ENCODE results near the gene CALML6. TPM values are rescaled to one million over a fixed set of nuclear protein-coding genes. Genes with fewer than 3 reads are reported as not detected.

The CALML6 gene
- total RNA-seq, 1 donor from 2014 or later: not detected

DNA sequence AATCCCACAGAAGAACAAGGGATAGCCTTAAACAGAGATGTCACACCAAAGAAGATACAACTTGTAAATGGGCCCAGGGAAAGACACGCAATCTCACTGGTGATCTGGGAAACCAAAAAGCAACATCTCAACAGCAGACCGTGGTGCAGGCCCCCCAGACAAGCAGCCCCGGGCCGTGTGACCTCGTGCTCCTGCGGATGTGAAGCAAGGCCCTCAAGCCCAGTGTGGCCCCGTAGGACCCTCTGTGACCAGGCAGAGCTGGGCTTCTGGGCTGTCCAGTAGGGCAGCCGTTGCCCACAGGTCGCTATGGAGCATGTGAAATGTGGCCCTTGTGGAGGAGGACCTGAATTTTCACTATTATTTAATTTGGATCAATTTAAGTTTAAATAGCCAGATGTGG is 39.0 kb downstream of the CALML6 start:
- Histone ChIP-seq H3K27ac (no peak overlapping the region), H3K27me3 (no peaks in the 10 kb centered on the region), H3K4me1 (no peaks in the 10 kb centered on the region), H3K9me3 (no peaks in the 10 kb centered on the region), H3K4me3 (no peak overlapping the region), H3K36me3 (no peaks in the 10 kb centered on the region)
- intact Hi-C loops (cut with DNase I): no loop called here
- no peak for TF ChIP-seq CTCF (IDR thresholded peaks at IDR 0.05)
- DNase-seq (ENCODE audit: low spot score in 2 of 2): no peak

DNA sequence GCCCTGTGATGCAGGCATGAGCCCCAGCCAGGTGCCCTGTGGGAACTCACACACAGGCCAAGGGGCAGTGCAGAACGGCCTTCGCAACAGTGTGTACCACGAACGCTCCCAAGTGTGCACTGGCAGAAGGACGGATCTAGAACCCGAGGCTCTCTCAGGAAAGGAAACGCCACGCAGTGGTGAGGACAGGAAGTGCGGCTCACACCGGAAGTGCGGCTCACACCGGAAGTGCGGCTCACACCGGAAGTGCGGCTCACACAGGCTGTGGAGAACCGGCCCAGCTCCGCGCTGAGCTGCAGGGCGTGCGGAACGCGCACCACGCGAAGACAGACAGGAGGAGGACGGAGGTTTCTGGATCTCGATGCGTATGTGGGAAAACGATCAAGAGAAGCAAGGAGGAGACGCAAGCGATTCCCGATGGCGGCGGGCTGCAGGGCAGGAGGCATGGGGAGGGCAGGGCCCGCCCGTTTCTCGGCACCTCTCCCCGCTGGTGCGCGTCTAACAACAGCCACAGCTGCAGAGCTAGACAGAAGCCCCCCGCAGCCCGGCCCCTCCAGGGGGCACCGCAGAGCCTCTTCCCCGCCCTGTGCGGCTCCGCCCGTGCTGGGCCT is 39.9 kb downstream of the CALML6 start:
- Histone ChIP-seq H3K27me3 (no peaks in the 10 kb centered on the region), H3K36me3 (no peaks in the 10 kb centered on the region), H3K4me1 (no peaks in the 10 kb centered on the region), H3K27ac (no peak overlapping the region), H3K9me3 (no peaks in the 10 kb centered on the region), H3K4me3 (no peak overlapping the region)
- no peak for TF ChIP-seq CTCF (IDR thresholded peaks at IDR 0.05)
- intact Hi-C loops (cut with DNase I): no loop called here
- no peak for DNase-seq (ENCODE audit: low spot score in 2 of 2)

DNA sequence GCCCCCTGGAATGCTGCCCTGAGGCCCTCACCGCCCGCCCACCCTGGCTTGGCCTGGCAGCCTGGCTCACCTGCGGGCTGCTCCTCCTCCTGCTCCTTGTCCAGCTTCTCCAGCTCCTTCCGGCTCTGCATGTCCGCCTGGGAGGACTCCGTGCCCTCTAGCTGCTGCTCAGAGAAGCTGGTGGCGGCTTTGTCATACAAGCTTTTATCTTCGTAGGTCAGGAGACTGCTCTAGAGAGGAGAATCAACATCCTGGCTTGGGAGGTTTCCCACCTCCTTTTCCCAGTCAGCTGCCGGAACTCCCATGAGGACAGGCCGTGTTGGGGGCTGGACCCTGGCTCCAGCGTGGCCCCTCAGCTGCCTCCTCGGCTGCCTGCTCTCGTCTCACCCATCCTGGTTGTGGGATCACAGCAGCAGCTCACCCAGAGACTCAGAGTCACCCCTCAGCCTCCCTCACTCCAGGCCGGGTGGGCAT is 40.6 kb downstream of the CALML6 start:
- DNase-seq (ENCODE audit: low spot score in 2 of 2): no peak
- no peaks in the 10 kb centered on the region for H3K36me3 ChIP-seq
- H3K9me3 ChIP-seq: no peaks in the 10 kb centered on the region
- intact Hi-C loops (cut with DNase I): no loop called here
- no peak overlapping the region for H3K27ac ChIP-seq
- no peak for TF ChIP-seq CTCF (IDR thresholded peaks at IDR 0.05)
- H3K27me3 ChIP-seq: no peaks in the 10 kb centered on the region
- H3K4me3 ChIP-seq: no peak overlapping the region
- H3K4me1 ChIP-seq: no peaks in the 10 kb centered on the region

DNA sequence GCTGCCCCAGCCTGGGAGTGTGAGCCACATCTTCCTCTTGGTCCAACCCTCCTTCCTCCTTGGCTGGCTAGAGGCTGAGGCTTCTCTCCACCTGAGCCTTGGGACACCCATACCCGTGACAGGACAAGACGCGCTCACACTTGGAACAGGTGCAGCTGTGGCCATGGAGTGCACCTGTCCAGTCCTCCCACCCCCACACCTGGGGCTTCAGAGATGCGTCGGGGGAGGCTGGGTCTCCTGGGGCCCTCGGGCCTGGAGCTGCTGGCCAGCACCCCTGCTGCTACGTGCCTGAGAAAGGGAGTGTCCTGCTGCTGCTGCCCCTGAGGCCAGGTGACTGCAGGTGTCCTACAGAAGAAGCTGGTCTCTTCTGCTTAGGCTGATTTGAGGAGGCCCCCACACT is 41.0 kb downstream of the CALML6 start:
- no peak overlapping the region for H3K27ac ChIP-seq

DNA sequence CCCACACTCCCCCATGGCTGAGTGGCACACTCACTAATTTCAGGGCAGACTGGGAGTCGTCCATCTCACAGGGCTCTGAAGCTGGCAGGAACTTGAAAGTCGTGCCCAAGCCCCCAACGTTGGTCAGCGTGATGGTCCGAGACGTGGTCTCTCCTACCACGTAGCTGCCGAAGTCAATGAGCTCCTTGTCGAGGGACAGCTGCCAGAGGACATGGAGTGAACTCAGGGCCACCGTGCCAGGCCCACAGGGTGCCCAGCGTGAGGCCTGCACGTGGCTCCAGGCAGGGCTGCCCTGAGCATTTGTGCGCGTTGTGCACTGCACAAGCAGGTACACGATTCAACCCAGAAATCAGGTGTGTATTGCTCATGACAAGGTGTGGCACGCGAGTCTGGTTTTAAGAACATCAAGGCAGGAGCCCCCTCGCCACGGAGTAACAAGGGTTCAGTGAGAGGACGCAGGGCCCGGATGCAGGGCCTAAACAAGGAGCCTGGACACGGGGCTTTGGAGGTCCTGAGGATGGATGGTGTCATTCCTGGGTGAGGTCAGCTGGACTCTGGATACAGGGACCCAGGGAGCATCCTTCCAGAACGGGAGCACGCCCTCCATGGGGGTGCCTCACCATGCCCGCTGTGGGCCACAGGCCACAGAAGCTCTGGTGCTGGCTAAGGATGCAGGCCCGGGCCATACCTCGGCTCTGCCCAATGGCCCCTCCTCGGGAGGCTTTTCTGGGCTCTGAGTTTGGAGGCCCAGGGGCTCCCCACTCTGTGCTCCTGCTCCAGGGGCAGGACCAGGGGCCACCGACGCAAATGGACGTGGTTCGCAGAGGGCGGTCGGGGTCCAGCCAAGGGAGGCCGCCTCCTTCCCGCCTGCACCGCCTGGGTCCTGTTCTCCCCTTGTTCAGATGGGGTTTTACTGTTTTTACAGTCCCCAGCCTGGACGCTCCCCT is 41.8 kb downstream of the CALML6 start:
- Histone ChIP-seq H3K27me3 (no peaks in the 10 kb centered on the region), H3K27ac (no peak overlapping the region), H3K9me3 (no peaks in the 10 kb centered on the region), H3K36me3 (no peaks in the 10 kb centered on the region), H3K4me3 (no peak overlapping the region), H3K4me1 (no peaks in the 10 kb centered on the region)
- no peak for DNase-seq (ENCODE audit: low spot score in 2 of 2)
- TF ChIP-seq CTCF (IDR thresholded peaks at IDR 0.05): no peak
- intact Hi-C loops (cut with DNase I): no loop called here

More for the DNA sequence above, 41.0 kb downstream of the CALML6 start:
- no peaks in the 10 kb centered on the region for H3K36me3 ChIP-seq
- intact Hi-C loops (cut with DNase I): no loop called here
- no peak for DNase-seq (ENCODE audit: low spot score in 2 of 2)
- H3K9me3 ChIP-seq: no peaks in the 10 kb centered on the region
- H3K4me1 ChIP-seq: no peaks in the 10 kb centered on the region
- H3K4me3 ChIP-seq: no peak overlapping the region
- TF ChIP-seq CTCF (IDR thresholded peaks at IDR 0.05): no peak
- H3K27me3 ChIP-seq: no peaks in the 10 kb centered on the region

Data from ascending aorta (tissue), 2 donors.